Measurements from ENCODE around the gene SF3A1.
A peak's percentile ranks its signal among the peaks of the same experiment; 100 is the strongest.

Gene SF3A1

GRCh38 chr22:30285176-30285845 lies 71.4 kb downstream of the SF3A1 start:
- DNase-seq, result no peak

GRCh38 chr22:30284666-30285065 lies 72.0 kb downstream of the SF3A1 start:
- peak; percentile 80 for DNase-seq

GRCh38 chr22:30284172-30284571 lies 72.5 kb downstream of the SF3A1 start:
- no peak for DNase-seq

DNA sequence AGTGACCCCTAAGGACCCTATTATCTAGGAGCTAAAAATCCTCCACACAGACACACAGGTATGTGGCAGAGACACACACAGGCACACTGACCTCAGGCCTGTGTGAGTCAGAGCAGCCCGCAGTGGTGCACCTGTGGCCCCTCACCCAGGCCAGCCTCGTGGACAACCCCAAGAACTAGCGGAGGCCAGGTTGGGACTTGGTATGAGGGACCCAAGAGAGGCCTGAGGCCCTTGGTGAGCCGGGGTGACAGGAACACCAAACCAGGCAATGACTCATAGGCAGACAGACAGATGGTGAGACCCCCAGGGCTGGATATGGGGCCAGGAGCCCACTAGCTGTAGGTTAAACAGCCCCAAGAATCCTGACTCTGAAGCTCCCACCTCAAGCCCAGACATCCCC lies 73.4 kb downstream of the SF3A1 start:
- DNase-seq, result no peak

GRCh38 chr22:30282616-30283046 lies 74.1 kb downstream of the SF3A1 start:
- DNase-seq, result peak; percentile 72

Data from inflammatory macrophage treated with lipopolysaccharide for 4 hours (primary cell).